Astrocyte of the cerebellum (primary cell): ENCODE measurements around the gene PCDHA10.

ENCODE experiments used
- DNase-seq: peaks from one replicate; pipeline ENCODE4 v3.0.0-alpha.2; 2011; ENCODE audit warnings: low read depth
- H3K4me3 ChIP-seq: 2 replicates; pipeline ENCODE4 v1.5.1; 2011; ENCODE audit warnings: mild to moderate bottlenecking, low read depth, low read length, moderate library complexity
- in situ Hi-C: cut with HindIII; loops from 2 replicates; pipeline ENCODE4 v1.10.0; 2017; ENCODE audit warnings: low sequenced_read_pairs
- TF ChIP-seq, protein P1 (sequence below): IDR thresholded peaks from 2 replicates; pipeline ENCODE4 v1.5.1; 2012; ENCODE audit warnings: low read length, low read depth, moderate library complexity, mild to moderate bottlenecking; ENCODE audit errors: missing control alignments

PCDHA10 gene

GRCh38 chr5:140857177-140857986 lies 1.7 kb downstream of the PCDHA10 start:
- DNase-seq: no peak
- H3K4me3 ChIP-seq: no peak overlapping the region
- in situ Hi-C loops: no loop called here
- TF ChIP-seq, protein P1, sequence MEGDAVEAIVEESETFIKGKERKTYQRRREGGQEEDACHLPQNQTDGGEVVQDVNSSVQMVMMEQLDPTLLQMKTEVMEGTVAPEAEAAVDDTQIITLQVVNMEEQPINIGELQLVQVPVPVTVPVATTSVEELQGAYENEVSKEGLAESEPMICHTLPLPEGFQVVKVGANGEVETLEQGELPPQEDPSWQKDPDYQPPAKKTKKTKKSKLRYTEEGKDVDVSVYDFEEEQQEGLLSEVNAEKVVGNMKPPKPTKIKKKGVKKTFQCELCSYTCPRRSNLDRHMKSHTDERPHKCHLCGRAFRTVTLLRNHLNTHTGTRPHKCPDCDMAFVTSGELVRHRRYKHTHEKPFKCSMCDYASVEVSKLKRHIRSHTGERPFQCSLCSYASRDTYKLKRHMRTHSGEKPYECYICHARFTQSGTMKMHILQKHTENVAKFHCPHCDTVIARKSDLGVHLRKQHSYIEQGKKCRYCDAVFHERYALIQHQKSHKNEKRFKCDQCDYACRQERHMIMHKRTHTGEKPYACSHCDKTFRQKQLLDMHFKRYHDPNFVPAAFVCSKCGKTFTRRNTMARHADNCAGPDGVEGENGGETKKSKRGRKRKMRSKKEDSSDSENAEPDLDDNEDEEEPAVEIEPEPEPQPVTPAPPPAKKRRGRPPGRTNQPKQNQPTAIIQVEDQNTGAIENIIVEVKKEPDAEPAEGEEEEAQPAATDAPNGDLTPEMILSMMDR: no peak

DNA sequence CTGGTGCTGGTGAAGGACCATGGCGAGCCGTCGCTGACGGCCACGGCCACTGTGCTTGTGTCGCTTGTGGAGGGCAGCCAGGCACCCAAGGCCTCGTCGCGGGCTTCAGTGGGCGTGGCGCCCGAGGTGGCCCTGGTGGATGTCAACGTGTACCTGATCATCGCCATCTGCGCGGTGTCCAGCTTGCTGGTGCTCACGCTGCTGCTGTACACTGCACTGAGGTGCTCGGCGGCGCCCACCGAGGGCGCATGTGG lies 2.2 kb downstream of the PCDHA10 start:
- no peak overlapping the region for H3K4me3 ChIP-seq
- TF ChIP-seq, protein P1: no peak
- in situ Hi-C loops: no loop called here

GRCh38 chr5:140862441-140863295 lies 7.0 kb downstream of the PCDHA10 start:
- in situ Hi-C loops: no loop called here
- no peak for DNase-seq
- TF ChIP-seq, protein P1: no peak
- H3K4me3 ChIP-seq: no peak overlapping the region

More for the DNA sequence above, 2.2 kb downstream of the PCDHA10 start:
- no peak for DNase-seq

- DNase-seq: no peak
- TF ChIP-seq, protein P1: peak; percentile 3
- in situ Hi-C loops: no loop called here
- no peak within 1 kb of the TSS for H3K4me3 ChIP-seq
Observed at GRCh38 chr5:140868721-140869554, 13.2 kb downstream of the PCDHA10 start, which contains the start of gene PCDHA11. TSS of gene PCDHA11 (plus strand) at chr5:140868957. CDS start at chr5:140869104, 147 bp downstream.

DNA sequence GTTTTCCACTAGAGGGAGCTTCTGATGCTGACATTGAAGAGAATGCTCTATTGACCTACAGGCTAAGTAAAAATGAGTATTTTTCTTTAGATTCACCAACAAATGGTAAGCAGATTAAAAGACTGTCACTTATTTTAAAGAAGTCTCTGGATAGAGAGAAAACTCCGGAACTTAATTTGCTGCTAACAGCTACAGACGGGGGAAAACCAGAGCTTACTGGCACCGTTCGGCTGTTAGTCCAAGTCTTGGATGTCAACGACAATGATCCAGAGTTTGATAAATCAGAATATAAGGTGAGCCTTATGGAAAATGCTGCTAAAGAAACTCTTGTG lies 13.8 kb downstream of the PCDHA10 start:
- H3K4me3 ChIP-seq: no peak overlapping the region
- in situ Hi-C loops: no loop called here
- DNase-seq: no peak
- TF ChIP-seq, protein P1: no peak
